HG02852 (cell line): ENCODE data around the gene PTPN14.
"Not testable (repeated sequence)": the region's sequence is repeated elsewhere in the genome, so short reads cannot be mapped to it uniquely, and the experiment has no call there.

Experiments
- ATAC-seq: cut with Tn5 transposase; IDR thresholded peaks from one replicate; pipeline ENCODE4 v1.9.1; 2021; ENCODE audit warnings: mild to moderate bottlenecking, moderate library complexity; ENCODE audit not compliant: unreplicated experiment

Gene PTPN14

DNA sequence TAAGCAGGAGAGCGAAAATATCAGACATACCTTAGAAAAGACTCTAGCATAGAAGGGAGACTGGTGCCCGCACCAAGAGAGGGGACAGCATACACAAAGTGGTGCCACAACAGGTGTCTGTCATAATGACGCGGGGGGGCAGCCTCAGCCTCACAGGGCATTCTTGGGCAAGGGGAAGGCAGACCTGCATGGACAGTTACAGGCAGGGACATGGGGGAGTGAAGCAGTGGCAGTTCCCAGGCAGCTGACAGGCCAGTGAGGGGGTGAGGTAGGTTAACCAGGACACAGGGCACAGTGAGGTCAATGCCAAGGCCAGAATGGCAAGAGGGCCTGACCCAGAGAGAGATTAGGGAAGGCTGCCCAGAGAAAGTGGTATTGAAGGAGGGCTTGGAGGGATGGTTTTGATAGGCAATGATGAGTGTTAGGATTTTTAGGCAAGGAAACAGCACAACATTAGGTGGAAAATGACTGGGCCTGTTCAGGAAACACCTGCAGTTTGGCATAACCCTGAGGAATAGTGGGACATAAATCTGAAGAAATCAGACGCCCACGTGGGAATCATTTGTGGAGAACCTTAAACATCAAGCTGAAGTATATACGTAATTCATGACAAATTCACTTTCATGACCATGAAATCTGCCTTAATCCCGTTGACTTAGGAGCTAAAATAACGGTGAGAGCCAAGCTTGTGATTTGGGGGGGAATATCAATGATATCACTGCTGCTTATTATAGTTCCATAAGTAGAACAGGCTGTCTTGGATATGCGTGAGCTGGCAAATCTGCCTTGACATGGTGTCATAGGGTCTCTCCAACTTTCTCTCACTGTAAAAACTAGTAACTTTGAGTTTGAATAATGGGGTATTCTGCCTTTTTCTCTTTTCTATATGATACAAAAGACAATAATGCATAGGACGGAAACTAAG lies 8.9 kb downstream of the PTPN14 start:
- ATAC-seq: no peak

DNA sequence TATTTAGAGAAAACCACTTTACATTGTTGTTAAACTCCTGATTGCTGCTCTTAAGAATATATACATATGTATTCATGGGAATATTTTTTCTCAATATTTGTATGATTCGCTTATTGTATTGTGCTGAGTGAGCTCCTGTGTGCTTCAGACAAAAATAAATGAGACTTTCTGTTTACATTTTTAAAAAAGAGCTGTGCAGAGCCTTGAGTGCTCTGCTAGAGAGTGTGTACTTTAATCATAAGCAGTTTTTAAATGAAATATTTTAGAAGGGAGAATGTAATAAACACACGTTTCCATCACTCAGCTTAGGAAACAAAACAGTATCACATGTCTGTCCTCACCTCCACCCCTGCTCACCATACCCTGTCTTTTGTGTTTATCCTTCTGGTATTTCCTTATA lies 9.7 kb downstream of the PTPN14 start:
- no peak for ATAC-seq

DNA sequence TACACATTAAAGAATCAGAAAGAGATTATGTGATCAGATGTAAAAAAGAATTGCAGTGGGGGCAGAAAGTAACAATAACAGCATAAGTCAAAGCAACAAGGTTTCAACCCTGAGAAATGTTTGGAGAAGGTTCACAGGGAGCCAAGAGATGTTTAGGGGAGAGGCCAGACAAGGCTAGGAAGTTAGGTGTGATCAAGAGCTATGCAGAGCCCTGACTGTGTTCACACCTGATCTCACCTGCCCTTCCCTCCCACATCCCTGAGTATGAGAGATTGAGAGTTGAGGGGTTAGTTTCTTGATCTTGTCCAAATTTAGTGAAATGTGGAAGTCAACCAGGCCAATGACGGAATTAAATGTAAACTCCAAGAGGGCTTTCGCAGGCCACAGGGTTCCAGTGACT lies 10.2 kb downstream of the PTPN14 start:
- no peak for ATAC-seq

DNA sequence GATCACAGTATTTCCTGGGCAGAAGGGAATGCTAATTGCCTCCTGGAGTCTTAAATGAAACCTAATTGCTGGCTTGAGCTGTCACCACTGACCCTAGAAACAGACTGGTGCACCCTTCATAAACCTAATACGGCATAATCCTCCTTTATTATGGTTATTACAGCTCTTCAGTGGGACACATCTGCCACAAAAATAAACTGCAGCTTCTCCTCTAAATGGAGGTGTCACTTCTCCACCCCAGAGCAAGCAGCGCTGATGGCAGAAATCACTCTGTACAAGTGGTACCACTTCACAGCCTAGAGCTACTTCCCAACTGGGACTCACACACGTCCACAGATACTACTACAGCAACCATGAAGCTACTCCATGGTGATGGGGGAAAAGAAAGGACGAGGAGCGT lies 11.1 kb downstream of the PTPN14 start:
- no peak for ATAC-seq

DNA sequence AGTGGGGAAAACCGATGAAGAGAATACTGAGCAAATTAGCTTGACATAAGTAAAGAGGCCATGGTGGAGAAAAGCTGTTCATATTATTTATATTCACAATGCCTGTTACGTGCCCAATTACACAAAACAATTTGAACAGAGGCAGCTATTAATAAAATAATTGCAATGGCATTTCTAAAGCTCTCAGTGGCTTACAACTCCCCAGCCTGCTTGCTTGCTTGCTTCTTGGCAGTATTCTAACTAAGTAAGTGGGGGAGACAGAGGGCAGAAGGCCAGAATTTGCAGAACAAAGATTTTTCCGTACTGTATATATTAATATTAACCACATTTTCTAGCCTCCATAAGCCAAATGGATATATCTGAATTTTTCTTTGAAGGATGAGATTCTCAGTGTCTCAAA lies 12.9 kb downstream of the PTPN14 start:
- ATAC-seq: no peak

DNA sequence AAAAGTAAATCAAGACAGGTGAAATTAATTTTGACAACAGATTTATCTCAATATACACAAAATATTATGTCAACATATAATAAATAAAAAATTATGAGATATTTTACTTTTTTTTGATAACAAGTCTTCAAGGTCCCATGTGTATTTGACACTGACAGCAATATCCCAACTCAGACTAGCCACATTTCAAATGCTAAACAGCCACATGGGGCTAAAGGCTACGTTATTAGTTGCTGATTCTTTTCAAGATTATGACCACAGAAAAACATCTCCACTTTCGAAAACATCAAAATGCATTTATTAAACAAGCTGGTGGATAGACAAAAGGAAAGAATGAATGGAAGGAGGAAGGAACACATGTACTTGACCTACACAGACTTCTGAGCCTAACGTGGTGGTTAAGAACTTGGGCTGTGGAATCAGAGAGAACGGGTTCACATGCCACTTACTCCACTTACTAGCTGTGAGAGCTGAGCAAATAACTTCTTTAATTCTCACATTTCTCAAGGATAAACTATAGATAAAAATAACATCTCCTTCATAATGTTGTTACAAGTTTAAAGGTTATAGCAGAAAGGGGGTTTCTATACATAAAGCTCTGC lies 13.4 kb downstream of the PTPN14 start:
- no peak for ATAC-seq

DNA sequence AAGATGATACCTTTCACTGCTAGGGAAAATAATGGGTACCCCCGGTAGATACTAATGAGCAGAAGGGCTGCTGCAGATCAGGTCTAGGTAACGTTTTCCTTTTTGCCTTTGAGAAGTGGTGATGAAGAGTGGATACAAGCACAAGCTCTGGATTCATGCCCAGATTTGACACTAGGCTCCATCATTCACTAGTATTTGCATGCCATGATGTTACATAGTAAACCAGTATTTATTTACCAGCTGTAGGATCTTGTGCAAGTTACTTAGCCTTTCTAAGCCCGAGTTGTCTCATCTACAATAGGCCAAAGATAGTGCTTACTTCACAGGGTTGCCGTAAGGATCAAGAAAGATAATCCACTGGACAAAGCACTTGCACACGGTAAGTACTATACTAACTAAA lies 14.2 kb downstream of the PTPN14 start:
- no peak for ATAC-seq

DNA sequence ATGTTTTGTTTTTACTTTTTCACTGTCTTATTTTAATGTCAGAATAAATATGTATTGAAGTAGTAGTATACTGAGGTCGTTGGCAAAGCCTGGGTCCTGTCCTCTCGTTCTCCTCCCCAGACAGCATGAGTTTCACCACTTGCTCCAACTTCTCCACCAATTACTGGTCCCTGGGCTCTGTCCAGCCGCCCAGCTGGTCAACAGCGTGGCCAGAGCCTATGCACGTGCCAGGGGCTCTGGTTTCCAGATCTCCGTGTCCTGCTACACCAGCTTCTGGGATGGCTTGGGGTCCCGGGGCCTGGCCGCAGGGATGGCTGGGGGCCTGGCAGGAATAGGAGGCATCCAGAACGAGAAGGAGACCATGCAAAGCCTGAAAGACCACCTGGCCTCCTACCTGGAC lies 19.3 kb downstream of the PTPN14 start:
- no peak for ATAC-seq

DNA sequence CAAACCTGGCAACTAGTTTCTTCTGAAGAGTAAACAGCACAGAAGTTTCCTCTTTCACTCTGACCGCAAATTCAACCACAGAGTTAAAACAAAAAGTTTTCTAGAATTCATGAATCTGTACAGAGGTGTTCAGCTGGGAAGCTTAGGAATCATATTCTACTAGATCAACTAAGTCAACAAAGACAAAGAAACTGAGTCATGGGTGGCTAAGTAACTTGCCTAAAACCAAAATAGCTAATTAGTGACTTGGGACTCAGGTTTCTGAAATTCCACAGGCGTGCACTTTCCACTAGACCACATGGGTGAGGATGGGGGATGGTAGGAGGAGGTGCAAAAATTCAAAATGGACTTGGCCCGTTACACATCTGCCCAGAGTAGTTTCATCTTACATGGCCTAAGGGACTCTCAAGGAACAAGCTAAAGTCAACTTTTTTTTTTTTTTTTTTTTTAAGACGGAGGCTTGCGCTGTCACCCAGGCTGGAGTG lies 25.8 kb downstream of the PTPN14 start:
- ATAC-seq: no peak

DNA sequence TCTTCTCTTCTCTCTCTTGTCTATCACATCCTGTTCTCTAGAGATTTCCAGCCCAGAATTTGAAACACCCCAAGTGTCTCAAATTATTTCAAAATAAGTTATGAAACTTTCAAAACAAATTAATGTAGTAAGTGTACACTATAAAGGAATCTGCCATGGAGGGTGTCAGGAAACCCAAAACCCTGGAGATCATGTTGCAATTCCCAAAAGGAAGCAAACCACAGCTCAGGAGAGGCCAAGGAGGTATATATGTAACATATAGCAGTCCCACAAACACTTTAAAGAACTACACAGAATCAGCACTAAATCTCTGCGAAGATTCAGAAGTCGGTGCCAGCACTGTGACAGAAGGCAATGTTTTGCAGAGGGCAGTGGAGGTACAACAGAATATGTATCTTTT lies 26.6 kb downstream of the PTPN14 start:
- no peak for ATAC-seq

DNA sequence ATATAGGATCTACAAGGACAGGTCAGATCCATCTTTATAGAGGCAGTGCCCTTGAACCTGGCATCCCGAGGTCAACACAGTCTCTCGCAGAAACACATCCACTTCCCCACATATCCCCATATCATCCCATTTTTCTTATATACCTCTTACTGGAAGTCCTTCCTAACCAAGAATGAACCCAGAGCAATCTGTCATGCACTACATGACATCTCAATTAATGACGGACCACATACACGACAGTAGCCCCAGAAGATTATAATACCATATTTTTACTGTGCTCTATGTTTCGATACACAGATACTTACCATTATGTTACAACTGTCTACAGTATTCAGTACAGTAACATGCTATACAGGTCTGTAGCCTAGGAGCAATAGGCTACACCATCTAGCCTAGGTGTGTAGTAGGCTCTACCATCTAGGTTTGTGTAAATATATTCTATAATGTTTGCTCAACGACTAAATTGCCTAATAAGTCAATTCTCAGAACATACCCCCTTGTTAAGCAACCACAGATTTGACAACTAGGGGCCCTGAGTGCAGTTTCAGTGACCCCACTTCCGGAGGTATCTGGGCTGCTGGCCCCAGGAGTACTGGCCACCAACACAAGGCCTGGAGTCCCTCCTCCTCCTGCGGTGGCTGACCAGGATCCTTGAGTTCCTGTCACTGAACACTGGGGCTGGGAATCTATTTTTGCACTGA lies 28.1 kb downstream of the PTPN14 start:
- no peak for ATAC-seq

DNA sequence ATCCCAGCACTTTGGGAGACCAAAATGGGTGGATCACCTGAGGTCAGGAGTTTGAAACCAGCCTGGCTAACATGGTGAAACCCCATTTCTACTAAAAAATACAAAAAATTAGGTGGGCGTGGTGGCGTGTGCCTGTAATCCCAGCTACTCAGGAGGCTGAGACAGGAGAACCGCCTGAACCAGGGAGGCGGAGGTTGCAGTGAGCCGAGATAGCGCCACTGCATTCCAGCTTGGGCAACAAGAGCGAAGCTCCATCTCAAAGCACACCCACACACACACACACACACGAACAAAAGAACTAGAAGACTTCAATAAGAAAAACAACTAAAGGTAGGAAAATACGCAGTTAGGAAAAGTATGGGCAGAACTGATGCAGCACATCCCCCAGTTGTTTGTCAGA lies 29.9 kb downstream of the PTPN14 start:
- ATAC-seq: not testable (repeated sequence)

DNA sequence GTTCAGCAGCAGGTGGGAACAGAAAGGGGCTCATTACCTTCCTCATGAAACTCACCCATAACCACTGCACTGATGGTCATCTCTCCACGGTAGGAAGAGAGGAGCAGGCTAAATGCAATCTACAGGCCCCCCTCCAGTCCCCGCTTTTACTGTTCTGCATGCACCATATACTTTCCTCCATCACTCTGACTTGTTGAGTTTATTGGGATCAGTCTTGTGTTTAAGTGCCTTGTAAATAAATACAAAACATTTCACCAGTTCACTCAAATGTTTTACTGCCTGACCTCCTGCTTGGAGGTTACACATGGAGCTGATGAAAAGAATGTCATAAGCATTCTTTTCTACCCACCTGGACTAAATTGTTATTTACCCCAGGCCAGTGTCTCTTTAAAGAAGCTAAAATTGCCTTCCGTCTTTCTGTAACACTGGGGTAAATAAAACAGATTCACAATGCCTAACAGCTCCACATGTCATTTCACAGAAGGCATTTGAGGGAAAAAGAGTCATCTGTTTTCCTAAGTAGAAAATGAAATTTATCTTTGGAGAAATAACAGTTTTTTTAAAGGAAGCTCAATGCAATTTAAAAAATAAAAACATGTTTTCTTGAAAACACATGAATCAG lies 30.7 kb downstream of the PTPN14 start:
- ATAC-seq: no peak

DNA sequence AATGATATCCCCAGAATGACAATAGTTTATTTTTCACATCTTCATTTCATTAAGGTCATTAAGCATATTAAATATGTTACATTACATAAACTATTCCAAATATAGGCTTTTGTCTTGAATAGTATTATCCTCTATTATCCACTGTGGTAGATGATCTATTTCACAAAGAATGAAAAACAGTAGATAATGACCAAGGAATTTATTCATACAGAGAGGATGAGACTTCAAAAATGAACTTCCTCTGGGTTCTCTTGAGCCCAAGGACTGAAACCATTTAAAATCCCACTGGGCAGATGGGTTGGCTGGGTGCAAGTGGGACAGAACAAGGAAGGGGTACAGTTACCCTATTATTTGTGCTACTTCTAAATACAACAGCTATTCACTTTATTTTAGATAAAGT lies 33.0 kb downstream of the PTPN14 start:
- ATAC-seq: no peak

DNA sequence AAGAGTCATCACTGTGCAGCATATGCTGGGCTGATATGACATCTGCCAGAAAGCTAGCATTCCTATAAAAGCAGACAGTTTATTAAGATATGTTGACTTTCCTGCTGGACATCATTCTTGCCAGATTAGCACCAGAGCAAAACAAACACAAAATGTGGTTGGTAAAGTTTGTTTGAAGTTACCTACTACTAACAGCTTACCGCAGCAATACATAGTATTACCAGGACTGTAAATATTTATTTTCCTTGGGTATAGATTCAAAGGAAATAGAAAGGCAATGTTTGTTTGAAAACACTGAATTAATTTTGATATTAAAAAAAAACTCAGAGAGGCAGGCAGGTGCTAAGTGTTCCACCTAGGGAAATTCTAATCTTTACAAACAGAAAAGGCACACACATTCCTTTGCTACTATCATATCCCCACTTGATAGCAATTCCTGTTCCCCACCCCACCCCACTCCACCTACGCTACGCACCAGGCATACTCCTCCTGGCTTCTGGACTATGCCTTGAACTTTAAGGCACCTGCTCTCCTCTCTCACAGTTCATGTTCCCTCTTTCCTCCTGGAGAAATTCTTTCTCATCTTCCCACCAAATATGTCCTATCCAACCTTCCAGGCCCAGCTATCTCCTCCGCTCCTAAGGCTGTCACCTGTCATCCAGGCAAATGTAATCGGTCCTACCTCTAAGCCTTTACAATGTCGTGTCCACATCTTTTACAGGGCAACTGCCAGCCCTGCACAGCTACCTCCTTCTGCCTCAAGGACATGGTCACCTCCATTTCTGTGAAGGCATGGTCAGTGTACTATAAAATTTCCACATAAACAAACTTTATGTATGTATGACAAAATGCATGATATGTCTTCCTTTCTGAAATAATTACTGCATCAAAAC lies 34.7 kb downstream of the PTPN14 start:
- ATAC-seq: no peak

DNA sequence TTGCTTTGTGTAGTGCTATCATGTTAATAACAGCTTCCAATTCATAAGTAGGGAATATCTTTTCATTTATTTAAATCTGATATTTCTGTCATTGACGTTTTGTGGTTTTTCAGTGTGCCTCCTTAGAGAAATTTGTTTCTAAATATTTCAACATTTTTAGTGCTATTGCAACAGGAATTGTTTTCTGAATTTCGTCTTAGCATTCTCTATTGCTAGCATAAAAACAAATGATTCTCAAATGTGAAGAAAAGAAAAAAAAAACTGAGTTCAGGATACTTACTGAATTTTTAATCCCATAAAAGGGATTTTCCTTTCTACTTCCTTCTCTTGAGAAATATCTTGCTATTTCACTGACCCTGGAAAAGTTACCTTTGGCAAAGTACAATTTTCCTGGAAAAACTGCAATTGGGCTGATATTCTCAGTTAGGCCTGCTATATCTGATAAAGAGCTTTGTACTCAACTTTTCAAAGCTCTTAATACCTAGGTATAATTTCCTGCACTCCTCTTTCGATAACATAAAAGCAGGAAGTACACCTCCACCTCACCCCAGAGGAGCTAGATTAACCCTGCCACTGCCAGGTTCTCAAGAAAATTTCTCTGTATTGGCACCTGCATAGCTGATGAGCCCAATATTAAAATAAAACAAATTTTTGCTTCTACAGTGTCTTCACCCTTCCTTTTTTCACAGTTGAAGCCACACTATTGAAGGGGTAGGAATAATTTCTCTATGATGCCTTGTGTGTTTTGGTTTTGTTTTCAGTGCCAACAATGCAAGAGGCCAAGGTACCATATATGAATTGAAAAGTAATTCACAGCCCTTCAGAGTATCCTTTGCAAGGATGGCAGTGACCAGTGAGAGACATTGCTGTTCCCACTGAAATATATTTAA lies 35.6 kb downstream of the PTPN14 start:
- no peak for ATAC-seq

DNA sequence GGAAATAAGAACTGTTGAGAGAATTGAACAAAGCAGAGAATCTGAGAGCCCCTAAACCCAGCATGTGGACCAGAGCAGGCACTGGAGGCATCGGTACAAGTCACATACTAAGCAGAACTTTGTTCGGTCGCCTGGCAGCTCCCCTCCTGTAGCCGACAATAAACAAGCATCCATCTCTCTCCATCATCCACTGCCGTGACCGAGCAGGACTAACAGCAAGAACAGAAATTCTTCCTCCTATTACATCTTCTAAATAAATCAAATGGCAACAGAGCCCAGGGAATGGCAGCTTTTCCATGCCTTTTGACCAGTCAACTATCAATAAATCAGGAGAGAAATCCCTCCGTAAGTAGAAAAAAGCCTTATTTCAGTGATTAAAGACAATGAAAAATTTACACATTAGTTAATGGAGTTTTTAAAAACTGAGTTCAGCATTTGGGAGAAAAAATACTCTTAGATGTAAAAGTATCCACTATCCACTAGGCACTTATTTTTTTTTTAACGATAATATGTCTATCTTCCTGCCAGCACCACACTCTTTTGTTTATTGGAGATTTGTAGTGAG lies 36.5 kb downstream of the PTPN14 start:
- no peak for ATAC-seq

DNA sequence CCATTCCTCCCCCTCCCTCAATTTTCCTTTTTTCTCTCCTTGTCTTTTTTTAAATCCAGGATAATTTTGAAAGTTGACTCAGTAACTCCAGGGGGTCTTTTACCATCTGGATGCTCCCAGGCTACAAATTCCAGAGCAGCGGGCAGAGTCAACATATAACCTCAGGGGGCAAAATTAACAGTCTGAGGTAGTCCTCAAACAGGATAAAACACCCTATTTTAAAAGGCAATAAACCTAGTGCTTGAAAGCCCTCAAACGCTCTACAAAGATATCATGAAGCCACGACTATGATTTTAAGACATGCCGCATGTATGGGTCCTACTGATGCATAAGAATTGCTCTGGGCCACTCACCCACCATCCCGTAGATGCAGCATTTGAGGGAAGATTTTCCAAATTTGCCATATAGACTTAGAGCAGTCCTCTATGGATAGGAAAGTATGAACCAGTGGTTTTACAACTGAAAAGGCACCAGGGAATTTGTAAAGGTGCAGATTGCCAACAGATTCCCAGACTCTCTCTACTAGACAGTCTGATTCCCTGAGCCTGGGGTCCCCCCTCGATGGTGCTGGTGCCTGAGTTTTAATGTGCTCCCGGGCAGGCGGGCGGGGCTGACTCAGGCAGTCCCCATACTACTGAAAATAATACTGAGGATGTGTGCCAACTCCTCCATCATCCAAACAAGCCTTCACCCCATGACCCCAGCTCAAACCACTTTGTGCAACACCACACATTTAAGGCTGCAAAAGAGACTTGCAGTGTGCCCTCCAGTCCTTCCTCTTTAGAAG lies 37.2 kb downstream of the PTPN14 start:
- ATAC-seq: no peak
